Measurements from ENCODE around the gene MAP2K6. TPM values are rescaled to one million over a fixed set of nuclear protein-coding genes. Genes with fewer than 3 reads are reported as not detected.

The MAP2K6 gene
- total RNA-seq, 1 experiment from 2014 or later, result 9.6 TPM

- Mint-ChIP-seq H3K36me3 (ENCODE audit: insufficient read depth, unreplicated experiment) (no peaks in the 10 kb centered on the region), H3K4me3 (ENCODE audit: unreplicated experiment) (no peak overlapping the region), H3K27ac (ENCODE audit: unreplicated experiment) (no peak overlapping the region), H3K27me3 (ENCODE audit: insufficient read depth, unreplicated experiment) (no peaks in the 10 kb centered on the region), H3K4me1 (ENCODE audit: low read depth, unreplicated experiment) (no peaks in the 10 kb centered on the region), H3K9me3 (ENCODE audit: unreplicated experiment) (peaks cover 2% of the 10 kb centered on the region)
- H3K4me1 ChIP-seq, result no peaks in the 10 kb centered on the region
- H3K36me3 ChIP-seq (ENCODE audit: control insufficient read depth, insufficient read depth, low read length), result no peaks in the 10 kb centered on the region
- H3K27me3 ChIP-seq (replicated peaks; ENCODE audit: control insufficient read depth, insufficient read depth, low read length), result no peaks in the 10 kb centered on the region
- no TSS peak for BruUV-seq (replicated peaks)
- no peaks in the 10 kb centered on the region for H3K9me3 ChIP-seq
- ChIA-PET CTCF (no interaction called here), POLR2A (no interaction called here)
- TF ChIP-seq CTCF (IDR thresholded peaks at IDR 0.05; ENCODE audit: insufficient read depth in 1 of 2, low read depth in 1 of 2, low read length in 1 of 2, severe bottlenecking in 1 of 2, unreplicated experiment in 1 of 2), result no peak
- H3K4me3 ChIP-seq (ENCODE audit: low read depth, low read length), result no peak overlapping the region
- DNase-seq, result no peak
- intact Hi-C loops (cut with micrococcal nuclease; ENCODE audit: unreplicated experiment), result no loop called here
Measured at GRCh38 chr17:69558796-69559195, 144.3 kb downstream of the MAP2K6 start.

- no TSS peak for BruUV-seq (replicated peaks)
- DNase-seq, result no peak
- H3K27me3 Mint-ChIP-seq (ENCODE audit: insufficient read depth, unreplicated experiment), result peaks cover 8% of the 10 kb centered on the region
- TF ChIP-seq CTCF (IDR thresholded peaks at IDR 0.05; ENCODE audit: insufficient read depth in 1 of 2, low read depth in 1 of 2, low read length in 1 of 2, severe bottlenecking in 1 of 2, unreplicated experiment in 1 of 2), result no peak
- ChIA-PET POLR2A (no interaction called here), CTCF (no interaction called here)
- H3K36me3 Mint-ChIP-seq (ENCODE audit: insufficient read depth, unreplicated experiment), result no peaks in the 10 kb centered on the region
- no peak overlapping the region for H3K4me3 Mint-ChIP-seq (ENCODE audit: unreplicated experiment)
- Histone ChIP-seq H3K27me3 (replicated peaks; ENCODE audit: control insufficient read depth, insufficient read depth, low read length) (no peaks in the 10 kb centered on the region), H3K36me3 (ENCODE audit: control insufficient read depth, insufficient read depth, low read length) (no peaks in the 10 kb centered on the region), H3K9me3 (no peaks in the 10 kb centered on the region), H3K4me3 (ENCODE audit: low read depth, low read length) (no peak overlapping the region), H3K4me1 (no peaks in the 10 kb centered on the region)
- H3K27ac Mint-ChIP-seq (ENCODE audit: unreplicated experiment), result no peak overlapping the region
- intact Hi-C loops (cut with micrococcal nuclease; ENCODE audit: unreplicated experiment), result no loop called here
- no peaks in the 10 kb centered on the region for H3K4me1 Mint-ChIP-seq (ENCODE audit: low read depth, unreplicated experiment)
- no peaks in the 10 kb centered on the region for H3K9me3 Mint-ChIP-seq (ENCODE audit: unreplicated experiment)
Measured at GRCh38 chr17:69560987-69561441, 146.5 kb downstream of the MAP2K6 start.

GRCh38 chr17:69561462-69561861, 147.0 kb downstream of the MAP2K6 start:
- BruUV-seq (replicated peaks), result no TSS peak
- Histone ChIP-seq H3K4me3 (ENCODE audit: low read depth, low read length) (no peak overlapping the region), H3K27me3 (replicated peaks; ENCODE audit: control insufficient read depth, insufficient read depth, low read length) (no peaks in the 10 kb centered on the region), H3K36me3 (ENCODE audit: control insufficient read depth, insufficient read depth, low read length) (no peaks in the 10 kb centered on the region), H3K9me3 (no peaks in the 10 kb centered on the region), H3K4me1 (no peaks in the 10 kb centered on the region)
- TF ChIP-seq CTCF (IDR thresholded peaks at IDR 0.05; ENCODE audit: insufficient read depth in 1 of 2, low read depth in 1 of 2, low read length in 1 of 2, severe bottlenecking in 1 of 2, unreplicated experiment in 1 of 2), result no peak
- Mint-ChIP-seq H3K9me3 (ENCODE audit: unreplicated experiment) (no peaks in the 10 kb centered on the region), H3K4me1 (ENCODE audit: low read depth, unreplicated experiment) (no peaks in the 10 kb centered on the region), H3K27ac (ENCODE audit: unreplicated experiment) (no peak overlapping the region), H3K27me3 (ENCODE audit: insufficient read depth, unreplicated experiment) (peaks cover 8% of the 10 kb centered on the region), H3K4me3 (ENCODE audit: unreplicated experiment) (no peak overlapping the region), H3K36me3 (ENCODE audit: insufficient read depth, unreplicated experiment) (no peaks in the 10 kb centered on the region)
- DNase-seq, result no peak
- intact Hi-C loops (cut with micrococcal nuclease; ENCODE audit: unreplicated experiment), result no loop called here
- ChIA-PET CTCF (no interaction called here), POLR2A (no interaction called here)
